NCI-H2196 treated with DMSO at 0.1 percent for 48 hours (cell line): ENCODE measurements around the gene MAST4.

ENCODE experiments used
- DNase-seq: peaks from one replicate; lab custom pipeline; 2025; ENCODE audit not compliant: unreplicated experiment; lab: John Stamatoyannopoulos, UW

Gene MAST4

GRCh38 chr5:67031692-67032091 lies 435.5 kb downstream of the MAST4 start:
- no peak for DNase-seq

DNA sequence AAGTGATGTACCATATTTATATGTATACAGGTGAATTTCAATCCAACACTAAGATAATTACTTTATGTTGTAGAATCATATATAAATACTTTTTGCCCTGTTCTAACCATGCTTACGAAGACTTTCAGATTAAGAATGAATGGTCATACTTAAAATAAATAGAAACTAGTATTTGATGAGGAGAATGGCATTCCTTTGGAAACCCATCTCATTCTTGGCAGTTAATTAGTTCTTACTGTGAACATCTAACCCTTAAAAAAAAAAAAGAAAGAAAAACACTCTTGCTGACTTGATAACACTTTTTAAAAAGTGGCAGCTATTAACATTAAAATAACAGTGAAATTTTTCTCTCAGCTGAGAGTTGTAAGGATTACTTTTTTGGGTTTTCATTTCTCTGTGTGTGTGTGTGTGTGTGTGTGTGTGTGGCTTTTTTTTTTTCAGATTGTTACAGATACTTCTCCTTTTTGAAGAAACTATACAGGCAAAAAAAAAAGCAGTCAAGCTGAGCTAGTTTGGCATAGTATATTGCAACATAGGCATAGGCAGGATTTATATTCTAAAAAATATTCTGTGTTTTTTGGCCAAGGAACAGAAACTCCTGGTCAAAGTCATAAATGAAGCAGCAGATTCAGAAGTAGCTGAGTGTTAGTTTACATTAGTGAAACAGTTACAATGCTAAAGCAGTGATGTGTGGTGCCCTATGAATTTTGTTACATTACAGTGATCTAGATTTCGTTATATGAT lies 436.9 kb downstream of the MAST4 start:
- DNase-seq, result no peak

- no peak for DNase-seq
These were observed 437.9 kb downstream of the MAST4 start for GRCh38 chr5:67033880-67034651.

DNA sequence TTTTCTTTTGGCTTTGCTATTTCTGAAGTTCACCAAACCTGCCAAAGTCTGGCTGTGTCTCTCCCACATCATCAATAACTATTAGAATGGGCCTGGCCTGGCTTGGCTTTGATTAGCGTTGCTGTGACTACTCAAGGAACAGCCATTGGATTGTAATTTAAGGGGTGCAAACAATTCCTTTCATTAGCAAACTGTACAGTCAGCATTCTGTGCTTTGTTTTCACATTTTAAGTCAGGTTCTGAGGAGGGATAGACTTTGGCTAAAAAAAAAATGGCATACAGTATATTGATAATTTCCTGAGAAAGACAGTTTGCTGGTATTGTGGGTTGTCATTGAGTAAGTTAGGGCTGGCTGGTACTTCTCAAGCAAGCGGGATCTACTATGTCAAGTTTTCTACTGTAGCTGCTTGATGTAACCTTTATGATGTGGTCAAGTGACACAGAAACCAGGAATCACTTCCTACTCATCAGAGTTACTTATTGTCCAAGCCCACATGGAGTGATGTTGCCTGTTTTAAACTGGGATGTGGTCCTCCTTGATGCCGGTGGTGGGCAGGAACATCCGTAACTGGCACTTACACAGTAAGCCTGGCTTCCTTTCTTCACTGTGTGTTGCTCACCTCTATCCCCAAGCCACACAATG lies 439.0 kb downstream of the MAST4 start:
- no peak for DNase-seq

DNA sequence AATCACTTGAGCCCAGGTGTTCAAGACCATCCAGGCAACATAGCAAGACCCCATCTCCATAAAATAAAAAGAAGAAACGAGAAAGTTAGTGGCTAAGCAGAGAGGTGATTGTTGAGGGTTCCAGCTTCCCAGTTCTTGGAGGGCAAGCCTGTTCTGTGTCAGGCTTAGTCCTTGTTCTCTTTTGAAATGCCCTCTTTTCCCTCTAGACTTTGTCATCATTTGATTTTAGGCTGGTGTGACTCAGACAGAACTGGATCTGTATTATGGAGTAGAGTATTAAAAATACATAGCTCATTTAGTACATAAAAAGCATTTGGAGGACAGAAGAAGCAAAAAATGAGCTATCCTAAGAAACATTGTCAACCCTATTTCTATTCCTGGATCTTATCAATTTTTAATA lies 441.0 kb downstream of the MAST4 start:
- DNase-seq, result no peak

DNA sequence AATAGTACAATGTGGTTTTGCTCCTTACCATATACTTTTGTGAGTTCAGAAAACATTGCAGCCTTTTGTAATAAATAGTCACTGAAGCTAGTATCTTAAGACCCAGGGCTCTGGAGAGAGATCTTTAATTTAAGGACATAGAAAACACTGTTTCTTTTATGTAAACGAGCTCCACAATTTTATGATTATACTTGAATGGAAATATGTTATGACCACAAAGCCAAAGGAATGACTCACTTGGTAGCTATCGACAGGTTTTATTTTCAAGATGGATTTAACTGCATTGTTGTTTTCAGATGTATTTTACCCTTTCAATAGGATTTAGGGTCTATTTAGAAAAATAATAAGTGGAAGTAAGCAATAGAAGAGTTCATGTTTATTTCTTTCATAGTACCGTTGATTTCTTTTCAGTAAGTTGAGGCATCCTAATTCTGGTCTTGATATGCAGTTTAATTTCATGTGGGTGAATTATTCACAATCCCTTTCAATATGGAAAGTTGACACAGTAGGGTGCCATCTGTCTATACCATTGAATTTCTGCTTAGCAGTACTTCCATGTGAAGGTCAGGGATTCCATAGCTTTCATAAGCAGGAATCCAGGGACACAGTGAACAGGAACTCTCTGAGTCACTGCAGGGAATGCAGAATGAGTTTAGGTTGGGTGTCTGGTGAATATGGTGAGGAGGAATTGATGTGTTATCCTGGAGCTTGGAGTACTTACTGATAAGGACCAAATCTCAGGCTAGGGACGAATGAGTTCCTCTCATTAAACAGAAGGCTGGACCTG lies 442.8 kb downstream of the MAST4 start:
- DNase-seq, result no peak

DNA sequence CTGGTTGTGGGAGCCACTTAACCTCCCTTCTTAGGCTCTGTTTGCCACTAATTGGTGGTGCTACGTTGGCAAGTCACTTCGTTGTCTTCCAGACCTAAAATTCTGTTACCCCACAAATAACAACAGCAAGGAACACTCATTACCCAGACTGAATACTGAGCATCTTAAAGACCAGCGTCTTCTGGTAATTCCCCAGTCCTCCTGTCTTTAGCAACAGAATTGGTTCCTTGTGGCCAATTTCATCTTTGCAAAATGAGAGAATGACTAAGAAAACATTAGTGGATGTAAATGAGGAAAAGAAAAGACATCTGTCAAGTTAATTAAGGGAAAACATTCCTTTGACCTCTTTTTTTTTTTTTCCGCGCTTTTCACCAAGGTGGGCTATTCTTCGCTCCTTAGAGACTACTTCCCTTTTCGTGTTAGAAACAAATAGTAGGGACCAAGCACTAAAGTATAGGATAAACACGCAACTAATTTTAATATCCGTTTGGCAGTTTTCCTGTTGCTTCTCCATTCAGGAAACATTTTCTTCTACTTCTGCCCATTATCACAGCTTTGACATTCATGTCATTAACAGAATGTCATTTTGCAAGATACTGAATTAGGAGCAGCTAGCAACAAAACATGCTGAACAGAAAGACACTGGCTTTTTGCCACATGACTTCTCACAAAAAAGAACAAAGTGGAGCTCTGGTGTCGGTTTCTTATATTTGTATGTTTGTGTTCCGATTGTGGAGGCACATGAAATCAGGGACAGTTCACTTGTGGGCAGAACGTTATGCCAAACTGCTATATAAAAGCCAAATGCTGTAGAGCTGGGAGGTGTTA lies 446.2 kb downstream of the MAST4 start:
- no peak for DNase-seq

- no peak for DNase-seq
These were observed 447.8 kb downstream of the MAST4 start for GRCh38 chr5:67043796-67044511.

DNA sequence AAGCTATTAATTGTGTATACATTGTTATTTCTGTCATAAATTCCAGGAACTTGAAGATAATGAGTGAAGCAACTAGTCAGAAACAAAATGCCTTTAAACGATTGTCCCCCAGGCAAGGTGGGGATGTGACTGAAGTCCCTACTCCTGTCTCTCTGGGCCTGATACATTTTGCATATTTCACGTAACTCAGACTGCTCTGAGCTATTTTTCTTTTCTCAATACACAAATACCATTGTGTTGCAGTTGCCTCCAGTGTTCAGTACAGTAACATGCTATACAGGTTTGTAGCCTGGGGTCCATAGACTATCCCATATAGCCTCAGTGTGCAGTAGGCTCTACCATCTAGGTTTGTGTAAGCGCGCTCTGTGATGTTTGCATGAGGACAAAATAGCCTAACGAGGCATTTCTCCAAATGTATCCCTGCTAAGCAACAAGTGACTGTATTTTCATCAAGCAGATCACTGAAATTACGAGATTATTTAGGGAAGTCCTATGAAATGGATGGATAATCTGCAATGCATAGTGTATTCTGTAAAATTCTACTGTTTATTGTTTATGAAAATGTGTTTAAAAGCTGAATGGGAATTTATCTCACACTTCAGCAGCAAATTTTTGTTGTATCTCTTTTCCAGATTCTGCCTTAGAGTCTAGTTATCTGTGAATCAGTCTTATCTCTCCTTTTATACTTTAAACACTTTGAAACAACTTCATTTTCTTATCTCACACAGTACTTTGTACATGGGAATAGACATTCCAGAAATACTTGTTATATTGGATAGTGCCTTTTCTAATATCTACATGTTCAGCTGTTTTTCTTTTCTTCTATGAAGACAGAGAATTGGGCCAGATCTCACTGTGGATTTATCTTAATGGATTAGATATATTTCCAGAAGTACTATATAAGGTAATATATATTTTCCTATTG lies 449.9 kb downstream of the MAST4 start:
- no peak for DNase-seq

- DNase-seq, result no peak
These were observed 451.0 kb downstream of the MAST4 start for GRCh38 chr5:67047160-67047559.

- DNase-seq, result no peak
These were observed 451.4 kb downstream of the MAST4 start for GRCh38 chr5:67047616-67048015.

DNA sequence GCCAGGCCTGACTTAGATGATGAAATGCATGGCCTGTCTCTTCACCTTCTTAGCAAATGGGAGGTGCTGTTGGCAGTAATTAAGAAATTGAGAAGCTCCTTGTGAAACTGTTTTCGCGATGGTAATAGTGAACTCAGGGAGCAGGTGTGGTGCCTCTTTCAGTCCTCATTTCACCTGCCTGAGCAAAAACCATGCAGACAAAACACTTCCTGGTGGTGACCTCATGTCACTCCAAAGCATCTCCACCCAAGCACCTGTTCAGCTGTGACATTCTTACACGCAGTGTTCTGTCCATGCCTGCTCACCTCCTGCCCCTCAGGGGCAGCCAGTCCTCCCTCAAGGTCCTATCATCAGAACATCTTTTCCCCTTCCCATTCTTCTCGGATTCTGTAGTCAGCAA lies 453.9 kb downstream of the MAST4 start:
- DNase-seq, result peak; percentile 27

DNA sequence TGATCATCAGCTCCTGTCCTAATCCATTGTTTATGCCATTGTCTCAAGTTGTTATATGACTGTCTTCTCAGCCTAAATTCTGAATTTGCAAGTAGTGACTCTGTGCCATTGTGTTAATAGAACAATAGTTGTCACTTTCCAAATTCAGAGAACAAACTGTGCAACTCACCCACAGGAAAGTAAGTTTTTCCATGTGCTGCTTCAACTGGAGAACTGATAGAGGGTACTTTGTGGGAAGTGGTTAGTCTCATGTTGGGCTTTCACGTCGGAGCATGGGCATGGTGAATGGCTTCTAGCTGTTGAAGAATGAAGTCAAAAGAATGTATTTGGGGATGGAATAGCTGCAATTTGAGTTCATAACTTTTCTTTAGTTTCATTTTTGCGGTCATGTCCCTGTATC lies 454.4 kb downstream of the MAST4 start:
- no peak for DNase-seq

GRCh38 chr5:67051164-67051563 lies 455.0 kb downstream of the MAST4 start:
- DNase-seq, result no peak

GRCh38 chr5:67052034-67052433 lies 455.8 kb downstream of the MAST4 start:
- DNase-seq, result no peak

DNA sequence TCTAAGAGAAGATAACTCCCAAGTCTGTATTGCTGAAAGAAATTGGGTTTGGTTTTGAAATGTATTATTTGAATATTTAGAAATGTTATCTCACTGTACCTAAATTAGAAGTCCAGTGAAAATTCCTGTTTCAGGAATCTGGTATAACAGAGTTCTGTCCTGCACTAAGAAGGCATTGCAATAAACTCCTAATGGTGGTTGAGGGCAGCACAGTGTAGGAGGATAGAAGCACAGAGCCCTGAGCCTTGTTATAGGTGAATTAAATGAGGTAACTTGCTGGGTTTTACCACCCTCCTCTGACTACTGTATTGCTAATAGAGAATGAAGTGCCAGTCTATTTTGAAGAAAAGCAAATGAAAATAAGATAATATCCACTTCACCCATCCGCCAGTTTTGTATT lies 457.0 kb downstream of the MAST4 start:
- DNase-seq, result no peak

DNA sequence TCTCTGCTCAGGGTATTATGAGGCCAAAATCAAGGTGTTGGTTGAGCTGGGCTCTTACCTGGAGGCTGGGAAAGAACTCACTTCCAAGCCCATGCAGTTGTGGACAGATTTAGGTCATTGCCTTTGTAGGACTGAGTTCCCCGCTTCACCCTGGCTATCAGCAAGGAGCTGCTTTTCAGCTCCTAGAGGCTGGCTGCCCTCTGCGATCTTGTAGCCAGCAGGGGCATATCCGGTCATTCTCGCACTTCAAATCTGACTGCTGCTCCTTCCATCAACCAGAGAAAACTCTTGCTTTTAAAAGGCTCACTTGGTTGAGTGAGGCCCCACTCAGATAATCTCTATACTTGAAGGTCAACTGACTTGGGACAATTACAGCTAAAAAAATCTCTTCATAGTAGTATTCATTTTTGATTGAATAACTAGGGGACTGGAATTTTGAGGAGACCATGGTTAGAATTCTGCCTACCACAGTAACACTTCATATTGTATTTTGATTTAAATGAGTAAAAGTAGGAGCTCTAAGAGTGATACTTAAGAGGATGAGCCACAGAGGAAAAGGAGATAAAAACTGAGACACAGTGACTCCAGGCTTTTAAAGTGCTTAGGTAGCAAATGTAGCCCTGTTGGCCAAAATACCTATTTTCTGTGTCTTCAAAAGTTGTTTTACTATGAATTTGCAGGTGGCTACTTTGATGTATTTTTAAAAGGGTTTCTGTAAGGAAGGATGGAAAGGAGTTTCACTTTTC lies 463.0 kb downstream of the MAST4 start:
- DNase-seq, result no peak
